GM03348 (cell line): ENCODE data around the gene NKD1.
"Not testable (repeated sequence)": the region's sequence is repeated elsewhere in the genome, so short reads cannot be mapped to it uniquely, and the experiment has no call there.

Experiments used
- DNase-seq: peaks from one replicate; pipeline ENCODE4 v3.0.0; 2012; ENCODE audit warnings: low spot score

The NKD1 gene

GRCh38 chr16:50520451-50521245 lies 27.5 kb upstream of the NKD1 start:
- no peak for DNase-seq

- no peak for DNase-seq
Observed at GRCh38 chr16:50521246-50521900, 26.8 kb upstream of the NKD1 start.

- DNase-seq: no peak
Observed at GRCh38 chr16:50522324-50522723, 25.9 kb upstream of the NKD1 start.

GRCh38 chr16:50523710-50524109 lies 24.5 kb upstream of the NKD1 start:
- DNase-seq: no peak

GRCh38 chr16:50525262-50525661 lies 22.9 kb upstream of the NKD1 start:
- no peak for DNase-seq

- no peak for DNase-seq
Observed at GRCh38 chr16:50525716-50526115, 22.5 kb upstream of the NKD1 start.

GRCh38 chr16:50526249-50526648 lies 21.9 kb upstream of the NKD1 start:
- DNase-seq: no peak

- DNase-seq: no peak
Observed at GRCh38 chr16:50526796-50527195, 21.4 kb upstream of the NKD1 start.

- DNase-seq: no peak
Observed at GRCh38 chr16:50528820-50529219, 19.4 kb upstream of the NKD1 start.

- DNase-seq: no peak
Observed at GRCh38 chr16:50529334-50529733, 18.9 kb upstream of the NKD1 start.

- DNase-seq: no peak
Observed at GRCh38 chr16:50530277-50531236, 17.6 kb upstream of the NKD1 start.

- DNase-seq: no peak
Observed at GRCh38 chr16:50531359-50531758, 16.8 kb upstream of the NKD1 start.

- DNase-seq: no peak
Observed at GRCh38 chr16:50531901-50532300, 16.3 kb upstream of the NKD1 start.

GRCh38 chr16:50532576-50532975 lies 15.6 kb upstream of the NKD1 start:
- no peak for DNase-seq

- no peak for DNase-seq
Observed at GRCh38 chr16:50533317-50533716, 14.9 kb upstream of the NKD1 start.

- no peak for DNase-seq
Observed at GRCh38 chr16:50534091-50534490, 14.1 kb upstream of the NKD1 start.

GRCh38 chr16:50534556-50534955 lies 13.6 kb upstream of the NKD1 start:
- DNase-seq: no peak

GRCh38 chr16:50534958-50535357 lies 13.2 kb upstream of the NKD1 start:
- DNase-seq: no peak

GRCh38 chr16:50535506-50536257 lies 12.5 kb upstream of the NKD1 start:
- DNase-seq: no peak

GRCh38 chr16:50536258-50536645 lies 11.9 kb upstream of the NKD1 start:
- DNase-seq: not testable (repeated sequence)

- no peak for DNase-seq
Observed at GRCh38 chr16:50537533-50538290, 10.5 kb upstream of the NKD1 start.
